ENCODE results near the gene ANKRD28. TPM values are rescaled to one million over a fixed set of nuclear protein-coding genes. Genes with fewer than 3 reads are reported as not detected.
A peak's percentile ranks its signal among the peaks of the same experiment; 100 is the strongest.

The ANKRD28 gene
- total and polyA plus RNA-seq, 5 donors from 2014 or later, result 6.9 to 77.1 (median 9.4) TPM

DNA sequence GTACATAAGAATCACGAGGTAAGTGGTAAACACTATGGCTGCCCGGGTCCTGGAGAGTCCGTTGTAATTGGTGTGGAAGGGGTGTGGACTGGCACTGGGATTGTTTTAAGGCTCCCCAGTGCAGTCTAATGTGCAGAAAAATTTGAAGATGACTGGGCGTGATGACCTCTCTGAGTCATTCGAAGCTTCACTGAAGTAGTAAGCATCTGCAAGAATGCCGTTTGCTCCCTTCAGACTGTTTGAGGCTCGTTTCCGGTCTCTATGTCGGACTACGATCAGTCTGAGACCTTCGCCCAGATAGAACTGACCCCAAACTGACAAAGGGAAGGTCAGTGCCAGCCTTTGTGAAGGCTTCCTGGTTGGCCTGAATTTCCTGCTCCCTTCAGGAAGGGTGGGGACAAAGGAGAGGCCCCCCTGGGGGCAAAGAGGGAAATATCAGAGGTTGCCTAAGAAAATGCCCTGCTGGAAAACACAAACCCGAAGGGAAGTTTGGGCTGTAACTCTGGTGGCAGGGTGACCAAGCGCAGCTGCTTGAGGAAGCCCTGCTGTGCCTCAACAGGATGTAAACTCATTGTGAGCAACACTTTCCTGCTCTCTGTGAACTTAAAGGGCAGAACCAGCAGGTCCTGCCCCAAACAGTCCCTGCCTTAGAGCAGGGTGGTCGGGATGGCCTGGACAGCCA is 161.6 kb downstream of the ANKRD28 start:
- Mint-ChIP-seq H3K27me3 (no peaks in the 10 kb centered on the region), H3K36me3 (peaks cover 7% of the 10 kb centered on the region), H3K9me3 (no peaks in the 10 kb centered on the region), H3K4me3 (peak overlapping the region; percentile 13 to 68 (median 44)), H3K27ac (peak overlapping the region; percentile 25 to 90 (median 46)), H3K4me1 (peaks cover 6 to 24% (median 15%) of the 10 kb centered on the region in 4 donors)
- no peaks in the 10 kb centered on the region for H3K27me3 ChIP-seq (ENCODE audit: control insufficient read depth, insufficient read depth, low read length)
- DNase-seq (peak in 1 of 3 donors; percentile 65), ATAC-seq (ENCODE audit: low read depth in 2 of 2) (peak; percentile 69 to 71)
- peaks cover 15% of the 10 kb centered on the region for H3K4me1 ChIP-seq (ENCODE audit: control insufficient read depth, insufficient read depth, low read length, poor library complexity, severe bottlenecking)
- H3K27ac ChIP-seq (ENCODE audit: insufficient read depth, low read length, poor library complexity, severe bottlenecking), result peak overlapping the region; percentile 9
- H3K4me3 ChIP-seq (ENCODE audit: low read depth, low read length), result peak overlapping the region; percentile 55
- no peaks in the 10 kb centered on the region for H3K36me3 ChIP-seq (ENCODE audit: control insufficient read depth, insufficient read depth, low read length)
- no peaks in the 10 kb centered on the region for H3K9me3 ChIP-seq (ENCODE audit: control insufficient read depth in 2 of 2, low read length in 2 of 2)

GRCh38 chr3:15635121-15635661 is 162.6 kb downstream of the ANKRD28 start:
- Mint-ChIP-seq H3K9me3 (no peaks in the 10 kb centered on the region), H3K4me1 (peaks cover 13 to 30% (median 19%) of the 10 kb centered on the region in 4 donors), H3K27me3 (no peaks in the 10 kb centered on the region), H3K36me3 (peaks cover 6% of the 10 kb centered on the region), H3K4me3 (no peak overlapping the region), H3K27ac (peak overlapping the region in 1 of 3 donors; percentile 49)
- Histone ChIP-seq H3K9me3 (ENCODE audit: control insufficient read depth in 2 of 2, low read length in 2 of 2) (no peaks in the 10 kb centered on the region), H3K27ac (ENCODE audit: insufficient read depth, low read length, poor library complexity, severe bottlenecking) (no peak overlapping the region), H3K36me3 (ENCODE audit: control insufficient read depth, insufficient read depth, low read length) (no peaks in the 10 kb centered on the region), H3K27me3 (ENCODE audit: control insufficient read depth, insufficient read depth, low read length) (no peaks in the 10 kb centered on the region), H3K4me1 (ENCODE audit: control insufficient read depth, insufficient read depth, low read length, poor library complexity, severe bottlenecking) (peaks cover 23% of the 10 kb centered on the region), H3K4me3 (ENCODE audit: low read depth, low read length) (no peak overlapping the region)
- ATAC-seq (ENCODE audit: low read depth in 2 of 2) (no peak), DNase-seq (no peak)

GRCh38 chr3:15634671-15635070 is 163.1 kb downstream of the ANKRD28 start:
- H3K9me3 Mint-ChIP-seq, result no peaks in the 10 kb centered on the region
- no peaks in the 10 kb centered on the region for H3K27me3 Mint-ChIP-seq
- H3K27ac Mint-ChIP-seq, result peak overlapping the region in 1 of 3 donors; percentile 49
- H3K9me3 ChIP-seq (ENCODE audit: control insufficient read depth in 2 of 2, low read length in 2 of 2), result no peaks in the 10 kb centered on the region
- peaks cover 6% of the 10 kb centered on the region for H3K36me3 Mint-ChIP-seq
- no peak for ATAC-seq (ENCODE audit: low read depth in 2 of 2)
- no peaks in the 10 kb centered on the region for H3K27me3 ChIP-seq (ENCODE audit: control insufficient read depth, insufficient read depth, low read length)
- H3K4me1 Mint-ChIP-seq, result peaks cover 16 to 34% (median 22%) of the 10 kb centered on the region in 4 donors
- no peak overlapping the region for H3K4me3 Mint-ChIP-seq
- no peaks in the 10 kb centered on the region for H3K36me3 ChIP-seq (ENCODE audit: control insufficient read depth, insufficient read depth, low read length)
- peaks cover 28% of the 10 kb centered on the region for H3K4me1 ChIP-seq (ENCODE audit: control insufficient read depth, insufficient read depth, low read length, poor library complexity, severe bottlenecking)
- no peak overlapping the region for H3K4me3 ChIP-seq (ENCODE audit: low read depth, low read length)
- no peak for DNase-seq
- no peak overlapping the region for H3K27ac ChIP-seq (ENCODE audit: insufficient read depth, low read length, poor library complexity, severe bottlenecking)

DNA sequence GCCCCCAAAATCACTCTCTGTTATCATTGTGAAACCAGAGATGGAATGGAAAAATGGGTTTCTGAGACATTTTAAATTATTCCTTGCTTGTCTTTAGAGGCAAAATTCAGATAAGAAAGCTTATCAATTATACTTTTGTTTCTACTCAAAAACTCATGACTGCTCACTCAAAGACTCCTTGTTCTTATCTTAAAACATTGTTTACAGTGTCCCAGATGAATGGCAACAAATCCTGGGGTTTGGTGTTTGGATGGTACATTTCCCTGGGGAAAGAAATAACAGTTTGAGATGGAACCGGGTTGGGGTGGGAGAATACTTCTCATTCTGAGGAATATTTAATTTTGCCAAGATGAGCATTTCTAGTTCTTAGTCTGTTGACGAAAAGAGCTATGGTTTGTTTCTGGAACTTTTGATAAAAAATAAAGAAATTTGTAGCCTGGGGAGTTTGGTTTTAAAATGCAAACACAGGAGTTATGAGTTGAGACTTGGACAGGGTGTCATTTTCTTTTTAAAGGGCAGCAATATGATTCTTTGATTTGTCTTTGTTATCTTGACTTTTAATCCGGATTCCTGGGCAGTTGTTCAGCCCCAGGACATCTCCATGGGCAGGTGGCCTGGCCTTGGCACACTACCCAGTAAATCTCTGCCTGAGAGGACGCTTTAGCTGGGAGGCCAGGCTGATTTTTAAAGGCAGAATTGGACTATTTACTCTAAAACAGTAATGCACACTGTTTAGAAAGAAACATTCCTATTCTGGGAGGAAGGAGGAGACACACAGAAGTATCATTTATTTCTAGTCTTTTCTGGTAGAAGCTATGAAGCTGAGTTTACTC is 163.8 kb downstream of the ANKRD28 start:
- Histone ChIP-seq H3K36me3 (ENCODE audit: control insufficient read depth, insufficient read depth, low read length) (no peaks in the 10 kb centered on the region), H3K9me3 (ENCODE audit: control insufficient read depth in 2 of 2, low read length in 2 of 2) (no peaks in the 10 kb centered on the region), H3K27me3 (ENCODE audit: control insufficient read depth, insufficient read depth, low read length) (no peaks in the 10 kb centered on the region), H3K4me1 (ENCODE audit: control insufficient read depth, insufficient read depth, low read length, poor library complexity, severe bottlenecking) (peaks cover 30% of the 10 kb centered on the region), H3K4me3 (ENCODE audit: low read depth, low read length) (no peak overlapping the region), H3K27ac (ENCODE audit: insufficient read depth, low read length, poor library complexity, severe bottlenecking) (no peak overlapping the region)
- Mint-ChIP-seq H3K36me3 (peaks cover 6% of the 10 kb centered on the region), H3K27me3 (no peaks in the 10 kb centered on the region), H3K4me3 (no peak overlapping the region), H3K9me3 (no peaks in the 10 kb centered on the region), H3K27ac (no peak overlapping the region), H3K4me1 (peaks cover 16 to 34% (median 22%) of the 10 kb centered on the region in 4 donors)
- DNase-seq, result no peak
- no peak for ATAC-seq (ENCODE audit: low read depth in 2 of 2)

GRCh38 chr3:15633159-15633558 is 164.6 kb downstream of the ANKRD28 start:
- ATAC-seq (ENCODE audit: low read depth in 2 of 2) (no peak), DNase-seq (no peak)
- H3K27ac Mint-ChIP-seq, result no peak overlapping the region
- no peaks in the 10 kb centered on the region for H3K9me3 Mint-ChIP-seq
- Histone ChIP-seq H3K4me1 (ENCODE audit: control insufficient read depth, insufficient read depth, low read length, poor library complexity, severe bottlenecking) (peaks cover 30% of the 10 kb centered on the region), H3K4me3 (ENCODE audit: low read depth, low read length) (no peak overlapping the region), H3K36me3 (ENCODE audit: control insufficient read depth, insufficient read depth, low read length) (no peaks in the 10 kb centered on the region), H3K27me3 (ENCODE audit: control insufficient read depth, insufficient read depth, low read length) (no peaks in the 10 kb centered on the region), H3K9me3 (ENCODE audit: control insufficient read depth in 2 of 2, low read length in 2 of 2) (no peaks in the 10 kb centered on the region), H3K27ac (ENCODE audit: insufficient read depth, low read length, poor library complexity, severe bottlenecking) (no peak overlapping the region)
- H3K4me1 Mint-ChIP-seq, result peaks cover 16 to 34% (median 23%) of the 10 kb centered on the region in 4 donors
- H3K4me3 Mint-ChIP-seq, result no peak overlapping the region
- H3K36me3 Mint-ChIP-seq, result peaks cover 6% of the 10 kb centered on the region
- no peaks in the 10 kb centered on the region for H3K27me3 Mint-ChIP-seq

DNA sequence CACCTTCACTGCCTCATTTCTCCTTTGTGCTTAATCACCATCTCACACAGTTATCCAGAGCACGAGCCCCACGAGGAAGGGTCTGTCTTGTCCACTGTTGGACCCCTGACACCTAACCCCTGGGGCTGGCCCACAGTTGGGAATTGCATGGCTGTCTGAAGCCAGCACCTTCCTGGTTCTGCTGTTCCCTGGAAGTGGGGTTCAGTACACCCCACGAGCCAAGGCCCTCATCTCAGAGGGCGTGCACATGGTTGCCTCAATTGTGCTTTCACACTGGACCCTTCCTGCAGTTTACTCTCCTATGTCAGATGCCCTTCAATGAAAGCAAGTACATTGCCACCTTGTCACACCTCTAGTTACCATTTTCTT is 165.6 kb downstream of the ANKRD28 start:
- Mint-ChIP-seq H3K9me3 (no peaks in the 10 kb centered on the region), H3K27ac (peak overlapping the region in 1 of 3 donors; percentile 52), H3K4me3 (peak overlapping the region in 1 of 4 donors; percentile 49), H3K4me1 (peaks cover 16 to 32% (median 19%) of the 10 kb centered on the region in 4 donors), H3K36me3 (peaks cover 6% of the 10 kb centered on the region), H3K27me3 (no peaks in the 10 kb centered on the region)
- DNase-seq (no peak), ATAC-seq (ENCODE audit: low read depth in 2 of 2) (no peak)
- Histone ChIP-seq H3K36me3 (ENCODE audit: control insufficient read depth, insufficient read depth, low read length) (no peaks in the 10 kb centered on the region), H3K27ac (ENCODE audit: insufficient read depth, low read length, poor library complexity, severe bottlenecking) (no peak overlapping the region), H3K4me1 (ENCODE audit: control insufficient read depth, insufficient read depth, low read length, poor library complexity, severe bottlenecking) (peaks cover 30% of the 10 kb centered on the region), H3K4me3 (ENCODE audit: low read depth, low read length) (no peak overlapping the region), H3K27me3 (ENCODE audit: control insufficient read depth, insufficient read depth, low read length) (no peaks in the 10 kb centered on the region), H3K9me3 (ENCODE audit: control insufficient read depth in 2 of 2, low read length in 2 of 2) (no peaks in the 10 kb centered on the region)

- no peak overlapping the region for H3K27ac ChIP-seq (ENCODE audit: insufficient read depth, low read length, poor library complexity, severe bottlenecking)
- Mint-ChIP-seq H3K9me3 (no peaks in the 10 kb centered on the region), H3K4me1 (peaks cover 16 to 30% (median 19%) of the 10 kb centered on the region in 4 donors), H3K4me3 (peak overlapping the region in 1 of 4 donors; percentile 49), H3K27me3 (no peaks in the 10 kb centered on the region), H3K27ac (peak overlapping the region in 1 of 3 donors; percentile 52), H3K36me3 (peaks cover 6% of the 10 kb centered on the region)
- H3K27me3 ChIP-seq (ENCODE audit: control insufficient read depth, insufficient read depth, low read length), result no peaks in the 10 kb centered on the region
- no peak for ATAC-seq (ENCODE audit: low read depth in 2 of 2)
- no peak overlapping the region for H3K4me3 ChIP-seq (ENCODE audit: low read depth, low read length)
- H3K9me3 ChIP-seq (ENCODE audit: control insufficient read depth in 2 of 2, low read length in 2 of 2), result no peaks in the 10 kb centered on the region
- H3K4me1 ChIP-seq (ENCODE audit: control insufficient read depth, insufficient read depth, low read length, poor library complexity, severe bottlenecking), result peaks cover 24% of the 10 kb centered on the region
- H3K36me3 ChIP-seq (ENCODE audit: control insufficient read depth, insufficient read depth, low read length), result no peaks in the 10 kb centered on the region
- DNase-seq, result no peak
Observed at GRCh38 chr3:15631426-15632211, 166.2 kb downstream of the ANKRD28 start.
